ENCODE measurements around the gene EIF4H.
"Not testable (repeated sequence)": the region's sequence is repeated elsewhere in the genome, so short reads cannot be mapped to it uniquely, and the experiment has no call there.

Gene EIF4H
- long read RNA-seq, donor 1, transcript EIF4H-202 (6 exons, 2,503 nt): major isoform, 115 of 138 reads
- long read RNA-seq, donor 1, partial matches to known transcripts: 19 of 138 reads
- long read RNA-seq, donor 1, other reads (novel, unspliced or antisense): 0 of 138 reads
- long read RNA-seq, donor 2, transcript EIF4H-202 (6 exons, 2,503 nt): major isoform, 37 of 45 reads
- long read RNA-seq, donor 2, partial matches to known transcripts: 6 of 45 reads
- long read RNA-seq, donor 2, other reads (novel, unspliced or antisense): 0 of 45 reads
- long read RNA-seq, donor 3, transcript EIF4H-202 (6 exons, 2,503 nt): major isoform, 34 of 157 reads
- long read RNA-seq, donor 3, partial matches to known transcripts: 117 of 157 reads
- long read RNA-seq, donor 3, other reads (novel, unspliced or antisense): 0 of 157 reads
- long read RNA-seq, donor 4, transcript EIF4H-202 (6 exons, 2,503 nt): major isoform, 87 of 347 reads
- long read RNA-seq, donor 4, partial matches to known transcripts: 252 of 347 reads
- long read RNA-seq, donor 4, other reads (novel, unspliced or antisense): 6 of 347 reads
- long read RNA-seq, donor 5, transcript EIF4H-202 (6 exons, 2,503 nt): major isoform, 90 of 106 reads
- long read RNA-seq, donor 5, partial matches to known transcripts: 14 of 106 reads
- long read RNA-seq, donor 5, other reads (novel, unspliced or antisense): 0 of 106 reads
- long read RNA-seq, donor 6, transcript EIF4H-202 (6 exons, 2,503 nt): major isoform, 61 of 86 reads
- long read RNA-seq, donor 6, partial matches to known transcripts: 21 of 86 reads
- long read RNA-seq, donor 6, other reads (novel, unspliced or antisense): 0 of 86 reads
- long read RNA-seq, donor 7, transcript EIF4H-202 (6 exons, 2,503 nt): major isoform, 117 of 176 reads
- long read RNA-seq, donor 7, transcript EIF4H-204 (4 exons, 831 nt): minor isoform, 6 of 176 reads
- long read RNA-seq, donor 7, partial matches to known transcripts: 49 of 176 reads
- long read RNA-seq, donor 7, other reads (novel, unspliced or antisense): 0 of 176 reads
- long read RNA-seq, donor 8, transcript EIF4H-202 (6 exons, 2,503 nt): major isoform, 91 of 130 reads
- long read RNA-seq, donor 8, partial matches to known transcripts: 28 of 130 reads
- long read RNA-seq, donor 8, other reads (novel, unspliced or antisense): 5 of 130 reads

DNA sequence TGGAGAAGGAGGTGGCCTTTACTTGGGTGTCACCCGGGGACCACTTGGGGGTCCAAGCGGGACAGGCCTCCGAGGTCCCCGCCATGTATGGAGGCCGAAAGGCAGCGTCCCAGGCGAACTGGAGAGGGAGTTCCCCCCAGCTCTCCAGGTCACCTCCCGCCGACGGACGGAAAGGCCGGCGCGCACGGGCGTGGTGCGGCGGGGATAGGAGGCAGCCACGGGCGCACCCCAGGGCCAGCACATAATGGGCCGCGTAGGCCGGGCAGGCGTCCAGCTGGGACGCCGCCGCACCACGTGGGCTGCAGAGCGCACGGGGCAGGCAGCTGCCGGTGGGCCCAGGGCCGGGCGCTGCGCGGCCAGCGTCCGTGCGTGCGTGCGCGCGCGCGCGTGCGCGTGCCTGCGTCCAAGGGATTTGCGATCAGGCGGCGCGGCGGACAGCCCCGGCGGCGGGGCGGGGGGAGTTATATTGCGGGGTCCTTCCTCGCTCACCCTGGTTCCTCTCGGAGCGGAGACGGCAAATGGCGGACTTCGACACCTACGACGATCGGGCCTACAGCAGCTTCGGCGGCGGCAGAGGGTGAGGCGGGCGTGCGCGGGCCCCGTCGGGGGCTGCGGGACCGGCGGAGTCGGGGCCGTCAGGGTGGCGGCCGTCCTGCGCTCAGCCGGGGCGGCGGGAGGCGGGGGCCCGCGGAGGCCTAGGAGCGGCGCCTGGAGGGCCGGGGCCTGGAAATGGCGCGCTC, at the start of gene EIF4H:
TSS of gene EIF4H (plus strand) at position 491 of the 740 bp plus-strand sequence. CDS start at position 519, 28 bp downstream.
- DNase-seq: peak; percentile 97

GRCh38 chr7:74126220-74126880, 47.8 kb upstream of the EIF4H start:
- no peak for DNase-seq

DNA sequence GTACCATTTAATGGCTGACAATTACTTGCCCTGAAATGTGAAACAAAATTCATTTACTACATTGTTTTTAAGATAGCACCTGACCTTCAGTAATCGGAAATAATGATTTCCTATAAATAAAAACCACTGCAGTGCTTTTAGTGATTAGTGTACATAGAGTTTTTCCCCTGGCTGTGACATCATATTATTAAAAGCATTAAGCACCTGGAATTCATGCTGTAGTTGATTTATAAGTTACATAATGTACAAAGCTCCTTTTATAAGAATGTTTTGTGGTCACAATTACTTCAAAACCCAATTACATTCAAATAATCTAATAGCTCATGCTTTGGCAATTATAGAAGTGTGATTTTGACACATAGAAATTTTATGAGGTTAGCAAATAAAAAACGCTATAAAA, 44.3 kb upstream of the EIF4H start:
- no peak for DNase-seq

DNA sequence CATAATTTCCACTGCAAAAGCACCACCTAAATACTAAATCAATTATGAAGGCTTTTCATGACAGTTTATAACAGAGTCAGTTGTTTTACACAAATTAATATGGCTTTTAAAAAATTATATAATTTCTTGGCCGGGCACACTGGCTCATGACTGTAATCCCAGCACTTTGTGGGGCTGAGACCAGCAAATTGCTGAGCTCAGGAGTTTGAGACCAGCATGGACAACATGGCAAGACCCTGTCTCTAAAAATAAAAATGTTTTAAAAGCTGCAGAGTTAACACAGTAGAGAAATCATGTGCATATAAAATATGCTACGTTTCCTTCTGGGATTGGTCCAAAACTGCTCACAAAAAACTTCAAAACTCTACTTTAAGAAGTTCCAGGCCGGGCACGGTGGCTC, 43.6 kb upstream of the EIF4H start:
- no peak for DNase-seq

- DNase-seq: no peak
Observed at GRCh38 chr7:74134117-74134620, 40.0 kb upstream of the EIF4H start.

DNA sequence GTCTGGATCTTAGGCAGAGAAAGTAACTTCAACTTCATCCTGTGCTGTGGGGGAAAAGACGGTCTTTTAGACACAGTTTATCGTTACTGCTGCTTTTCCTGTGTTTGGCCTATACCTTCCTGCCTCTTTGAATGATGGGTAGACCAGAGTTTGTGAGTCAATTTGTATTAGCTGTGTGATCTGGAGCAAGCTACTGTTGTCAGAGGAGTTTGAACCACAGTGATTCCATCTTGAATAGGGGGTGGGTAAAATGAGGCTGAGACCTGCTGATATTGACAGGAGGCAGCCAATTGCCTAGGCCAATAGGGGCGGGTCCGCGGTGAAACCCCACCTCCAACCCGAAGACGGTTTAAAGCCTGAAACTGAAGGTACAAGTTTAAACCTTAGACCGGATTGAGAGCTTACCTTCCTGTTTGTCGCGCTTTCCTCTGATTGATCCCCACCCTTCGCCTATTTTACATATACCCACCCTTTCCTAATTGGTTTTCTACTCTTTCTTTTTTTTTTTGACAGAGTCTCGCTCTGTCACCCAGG, 35.8 kb upstream of the EIF4H start:
- no peak for DNase-seq

GRCh38 chr7:74138945-74139843, 35.0 kb upstream of the EIF4H start:
- no peak for DNase-seq

- no peak for DNase-seq
Observed at GRCh38 chr7:74141705-74142104, 32.5 kb upstream of the EIF4H start.

- DNase-seq: no peak
Observed at GRCh38 chr7:74143383-74143782, 30.8 kb upstream of the EIF4H start.

DNA sequence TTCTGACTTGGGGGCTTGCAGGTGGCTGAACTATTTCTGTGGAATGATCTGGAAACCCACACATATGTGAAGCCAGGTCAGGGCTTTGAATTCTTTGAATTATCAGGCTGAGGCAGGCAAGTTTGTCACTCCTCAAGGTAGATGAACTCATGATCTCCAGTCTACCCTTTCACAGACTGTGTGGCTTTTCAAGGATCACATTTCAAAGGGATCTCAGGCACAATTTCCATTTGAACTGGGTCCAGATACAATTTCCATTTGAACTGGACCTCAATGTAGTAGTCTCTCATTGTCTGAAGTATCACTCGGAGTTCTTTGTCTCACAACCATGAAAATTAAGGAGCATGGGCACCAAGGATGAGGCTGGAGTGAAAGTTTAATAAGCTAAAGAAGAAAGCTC, 25.7 kb upstream of the EIF4H start:
- no peak for DNase-seq

DNA sequence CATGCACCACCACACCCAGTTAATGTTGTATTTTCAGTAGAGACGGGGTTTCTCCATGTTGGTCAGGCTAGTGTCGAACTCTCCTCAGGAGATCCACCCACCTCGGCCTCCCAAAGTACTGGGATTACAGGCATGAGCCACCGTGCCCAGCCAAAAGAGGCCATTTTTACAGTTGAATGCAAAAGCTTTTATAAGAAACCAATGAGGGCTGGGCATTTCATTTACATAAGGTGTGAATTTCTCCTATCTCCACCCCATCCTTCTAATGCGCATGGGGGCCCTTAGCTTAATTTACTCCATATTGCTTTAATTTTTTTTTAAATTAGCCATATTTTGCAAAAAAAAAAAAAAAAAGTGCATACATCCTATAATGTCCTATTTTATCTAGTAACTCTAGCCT, 25.1 kb upstream of the EIF4H start:
- DNase-seq: no peak

DNA sequence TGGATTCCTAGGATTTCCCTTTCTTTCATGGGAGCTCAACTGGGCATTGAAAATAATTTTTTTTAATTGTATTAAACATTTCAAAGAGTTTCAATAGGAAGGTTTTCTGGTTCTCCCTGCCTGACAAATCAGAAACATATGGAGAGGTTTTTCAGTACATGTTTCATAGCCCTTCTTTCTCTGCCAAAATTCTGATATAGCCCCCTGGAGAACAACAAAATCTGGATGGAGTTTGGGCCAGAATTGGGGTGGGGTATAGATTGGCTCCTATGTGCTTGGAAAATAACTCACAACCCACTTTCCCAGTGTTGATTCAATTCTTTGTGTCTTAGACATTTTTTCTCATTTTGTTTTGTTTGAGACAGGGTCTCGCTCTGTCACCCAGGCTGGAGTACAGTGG, 24.6 kb upstream of the EIF4H start:
- DNase-seq: no peak

- DNase-seq: no peak
Observed at GRCh38 chr7:74153736-74154135, 20.4 kb upstream of the EIF4H start.

- no peak for DNase-seq
Observed at GRCh38 chr7:74155810-74156395, 18.3 kb upstream of the EIF4H start.

DNA sequence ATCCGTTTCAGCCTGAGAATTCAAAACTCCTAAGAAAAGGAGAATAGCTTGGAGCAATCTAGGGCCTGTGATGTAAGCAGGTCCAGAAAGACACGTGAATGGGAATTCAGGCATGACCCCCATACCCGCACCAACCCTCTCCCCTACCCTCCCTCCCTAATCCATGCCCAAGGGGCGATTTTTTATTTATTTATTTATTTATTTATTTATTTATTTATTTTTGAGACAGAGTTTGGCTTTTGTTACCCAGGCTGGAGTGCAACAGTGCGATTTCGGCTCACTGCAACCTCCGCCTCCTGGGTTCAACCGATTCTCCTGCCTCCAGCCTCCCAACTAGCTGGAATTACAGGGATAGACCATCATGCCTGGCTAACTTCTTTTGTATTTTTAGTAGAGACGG, 16.6 kb upstream of the EIF4H start:
- no peak for DNase-seq

DNA sequence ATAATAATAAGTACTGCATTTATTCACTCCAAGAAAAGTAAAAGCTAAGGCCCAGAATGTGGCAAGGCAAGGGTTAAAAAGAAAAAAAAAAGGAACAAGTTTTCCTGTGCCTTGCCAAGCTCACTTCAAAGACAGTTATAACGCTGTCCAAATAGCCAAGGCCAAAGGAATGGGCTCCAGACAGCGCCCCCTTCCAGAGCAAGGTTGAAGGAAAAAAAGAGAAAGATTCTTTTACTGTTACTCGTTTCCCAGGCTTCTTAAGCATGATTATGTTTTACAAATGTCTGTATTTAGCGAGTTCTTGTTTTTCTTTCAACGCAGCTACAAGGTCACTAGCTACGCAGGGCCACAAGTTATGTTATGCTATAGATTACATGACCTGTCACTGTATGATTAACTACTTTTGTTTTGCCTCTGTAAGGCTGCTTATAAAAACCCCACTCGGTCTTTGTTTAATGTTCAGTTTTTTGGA, 9.1 kb upstream of the EIF4H start:
- DNase-seq: no peak

- DNase-seq: no peak
Observed at GRCh38 chr7:74165867-74166593, 8.1 kb upstream of the EIF4H start.

DNA sequence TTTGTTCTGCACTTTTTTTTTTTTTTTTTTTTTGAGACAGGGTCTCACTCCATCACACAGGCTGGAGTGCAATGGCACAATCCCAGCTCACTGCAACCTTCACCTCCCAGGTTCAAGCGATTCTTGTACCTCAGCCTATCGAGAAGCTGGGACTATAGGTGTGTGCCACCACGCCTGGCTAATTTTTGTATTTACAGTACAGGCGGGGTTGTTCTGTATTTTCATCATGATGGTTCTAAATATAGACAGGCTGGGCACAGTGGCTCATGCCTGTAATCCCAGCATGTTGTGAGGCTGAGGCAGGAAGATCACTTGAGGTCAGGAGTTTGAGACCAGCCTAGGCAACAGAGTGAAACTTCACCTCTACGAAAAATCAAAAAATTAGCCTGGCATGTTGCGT, 6.8 kb upstream of the EIF4H start:
- DNase-seq: not testable (repeated sequence)

DNA sequence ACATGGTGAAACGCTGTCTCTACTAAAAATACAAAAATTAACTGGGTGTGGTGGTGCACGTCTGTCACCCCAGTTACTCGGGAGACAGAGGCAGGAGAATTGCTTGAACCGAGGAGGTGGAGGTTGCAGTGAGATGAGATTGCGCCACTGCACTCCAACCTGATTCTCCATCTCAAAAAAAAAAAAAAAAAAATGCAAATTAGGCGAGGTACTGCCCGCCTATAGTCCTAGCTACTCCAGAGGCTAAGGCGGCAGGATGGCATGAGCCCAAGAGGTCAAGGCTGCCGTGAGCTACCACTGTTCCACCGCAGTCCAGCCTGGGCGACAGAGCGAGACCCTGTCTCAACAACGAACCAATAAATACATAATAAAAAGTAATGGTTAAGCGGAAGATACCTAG, 1.1 kb upstream of the EIF4H start:
- no peak for DNase-seq
